Trophoblast cell (in vitro differentiated cells and primary cell): Measurements from ENCODE around the gene RGS19.

Source experiments
- DNase-seq, 2 donors: peaks; one replicate each; pipeline ENCODE4 v3.0.0-alpha.2; 2016
- H2AFZ ChIP-seq: 2 replicates; pipeline ENCODE4 v1.6.1; 2013; ENCODE audit warnings: low read length, moderate library complexity, mild to moderate bottlenecking; ENCODE audit not compliant: insufficient read depth, poor library complexity
- H2AK5ac ChIP-seq: 2 replicates; pipeline ENCODE4 v1.6.1; 2013; ENCODE audit warnings: mild to moderate bottlenecking, low read length
- H2BK120ac ChIP-seq: 2 replicates; pipeline ENCODE4 v1.6.1; 2013; ENCODE audit warnings: low read length, mild to moderate bottlenecking, moderate library complexity; ENCODE audit not compliant: insufficient read depth, poor library complexity
- H2BK12ac ChIP-seq: 2 replicates; pipeline ENCODE4 v1.6.1; 2013; ENCODE audit warnings: mild to moderate bottlenecking, low read length, moderate library complexity
- H2BK5ac ChIP-seq: 2 replicates; pipeline ENCODE4 v1.6.1; 2013; ENCODE audit warnings: low read length, low read depth, moderate library complexity, mild to moderate bottlenecking; ENCODE audit not compliant: poor library complexity
- H3K14ac ChIP-seq: 2 replicates; pipeline ENCODE4 v1.6.1; 2013; ENCODE audit warnings: mild to moderate bottlenecking, low read length
- H3K18ac ChIP-seq: 2 replicates; pipeline ENCODE4 v1.6.1; 2013; ENCODE audit warnings: mild to moderate bottlenecking, low read length
- H3K23ac ChIP-seq: 2 replicates; pipeline ENCODE4 v1.6.1; 2013; ENCODE audit warnings: low read length
- H3K27ac ChIP-seq: 2 replicates; pipeline ENCODE4 v1.5.1; 2013; ENCODE audit warnings: low read depth, mild to moderate bottlenecking, inconsistent platforms, low read length, moderate library complexity
- H3K27me3 ChIP-seq: 2 replicates; pipeline ENCODE4 v1.6.1; 2013; ENCODE audit warnings: inconsistent platforms, mild to moderate bottlenecking, low read length, moderate library complexity; ENCODE audit not compliant: insufficient read depth
- H3K36me3 ChIP-seq, 2 experiments: 1 replicate in 1 of 2; 2 replicates in 1 of 2; pipeline ENCODE4 v1.6.1; 2013; ENCODE audit warnings: low read length in 2 of 2, mild to moderate bottlenecking in 2 of 2, moderate library complexity in 1 of 2; ENCODE audit not compliant: insufficient read depth in 2 of 2, control insufficient read depth in 1 of 2
- H3K4ac ChIP-seq: 2 replicates; pipeline ENCODE4 v1.6.1; 2013; ENCODE audit warnings: low read depth, mild to moderate bottlenecking, low read length, moderate library complexity
- H3K4me1 ChIP-seq, 2 experiments: 1 replicate in 1 of 2; 2 replicates in 1 of 2; pipeline ENCODE4 v1.6.1; 2013; ENCODE audit warnings: low read length in 2 of 2, mild to moderate bottlenecking in 2 of 2, moderate library complexity in 1 of 2; ENCODE audit not compliant: insufficient read depth in 2 of 2, control insufficient read depth in 1 of 2
- H3K4me2 ChIP-seq: 2 replicates; pipeline ENCODE4 v1.6.1; 2013; ENCODE audit warnings: inconsistent platforms, mild to moderate bottlenecking, low read length, moderate library complexity
- H3K4me3 ChIP-seq: 2 replicates; pipeline ENCODE4 v1.5.1; 2013; ENCODE audit warnings: mild to moderate bottlenecking, low read depth, low read length, inconsistent platforms
- H3K79me1 ChIP-seq: one replicate; pipeline ENCODE4 v1.6.1; 2013; ENCODE audit warnings: low read length
- H3K79me2 ChIP-seq: 2 replicates; pipeline ENCODE4 v1.6.1; 2013; ENCODE audit warnings: low read length, mild to moderate bottlenecking; ENCODE audit not compliant: control insufficient read depth, insufficient read depth, poor library complexity
- H3K9ac ChIP-seq: 2 replicates; pipeline ENCODE4 v1.6.1; 2013; ENCODE audit warnings: mild to moderate bottlenecking, low read length
- H3K9me3 ChIP-seq: 2 replicates; pipeline ENCODE4 v1.6.1; 2013; ENCODE audit warnings: low read depth, mild to moderate bottlenecking, control low read depth, inconsistent platforms, low read length; ENCODE audit not compliant: insufficient read depth
- H4K12ac ChIP-seq: 2 replicates; pipeline ENCODE4 v1.6.1; 2013; ENCODE audit warnings: low read depth, mild to moderate bottlenecking, low read length, moderate library complexity
- H4K8ac ChIP-seq: 2 replicates; pipeline ENCODE4 v1.6.1; 2013; ENCODE audit warnings: low read depth, mild to moderate bottlenecking, low read length, moderate library complexity
- H4K91ac ChIP-seq: one replicate; pipeline ENCODE4 v1.6.1; 2013; ENCODE audit warnings: low read depth, mild to moderate bottlenecking, low read length, moderate library complexity
- WGBS: extraction: QIAGEN DNeasy Blood & Tissue Kit; methylation state at CpG from one replicate; pipeline ENCODE4 v1.1.7; 2013; ENCODE audit warnings: missing lambda C conversion rate; ENCODE audit not compliant: insufficient read length, insufficient coverage; ENCODE audit errors: extremely low coverage; 5-methylcytosine and 5-hydroxymethylcytosine counted together

Gene RGS19

DNA sequence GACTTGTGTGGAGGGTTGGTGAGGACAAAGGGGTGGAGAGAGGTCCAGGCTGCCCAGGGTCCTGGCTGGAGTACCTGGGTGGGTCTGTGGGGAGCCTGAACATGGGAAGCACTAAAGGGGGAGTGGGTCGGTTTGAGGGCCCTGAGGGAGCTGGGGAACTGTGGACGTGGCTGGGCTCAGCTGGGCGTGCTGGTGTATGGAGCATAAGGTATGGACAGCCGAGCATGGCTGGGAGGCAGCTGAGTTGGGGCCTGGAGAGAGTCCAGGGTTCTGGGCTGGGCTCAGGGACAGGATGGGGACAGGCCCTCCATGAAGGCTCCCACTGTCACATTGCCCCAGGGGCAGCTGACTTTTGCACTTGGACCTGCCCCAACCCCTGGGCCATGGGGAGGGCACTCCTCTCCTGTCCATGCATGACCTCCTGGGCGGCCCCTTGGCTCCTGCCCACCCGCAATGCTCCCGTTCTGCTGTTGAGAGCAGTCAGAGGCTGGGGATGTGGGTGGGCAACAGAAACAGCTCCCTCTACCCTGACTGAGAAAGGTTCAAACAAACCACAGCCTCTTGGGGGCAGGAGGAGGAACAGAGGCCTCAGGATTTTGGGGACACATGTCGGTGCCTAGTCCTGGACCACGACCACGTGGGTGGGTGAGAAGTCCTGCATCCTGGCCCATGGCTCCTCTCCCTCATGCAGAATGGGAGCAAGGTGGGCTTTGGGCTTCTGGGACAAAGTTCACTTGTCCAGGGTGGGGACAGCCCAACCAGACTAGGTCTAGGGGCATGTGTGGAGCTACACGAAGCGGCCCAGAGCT, 38.9 kb downstream of the RGS19 start:
- Histone ChIP-seq H3K4me1 (peaks cover 24 to 38% of the 10 kb centered on the region in 2 experiments), H3K23ac (no peak overlapping the region)
- WGBS = no CpG with 5 or more reads among the region's 12 CpGs

GRCh38 chr20:64039293-64040160, 39.8 kb downstream of the RGS19 start:
- Histone ChIP-seq H3K4me2 (peak overlapping the region; percentile 89), H4K8ac (peak overlapping the region; percentile 26), H3K4ac (no peak overlapping the region), H3K27ac (no peak overlapping the region), H4K12ac (no peak overlapping the region), H2BK5ac (no peak overlapping the region), H2AFZ (peak overlapping the region; percentile 7), H3K9ac (no peak overlapping the region), H4K91ac (no peak overlapping the region), H2BK12ac (no peak overlapping the region), H3K9me3 (no peaks in the 10 kb centered on the region), H3K79me1 (peaks cover 7% of the 10 kb centered on the region), H3K18ac (no peak overlapping the region), H3K27me3 (peaks cover 8% of the 10 kb centered on the region), H2BK120ac (no peak overlapping the region), H3K23ac (no peak overlapping the region), H3K14ac (no peak overlapping the region), H3K4me1 (peaks cover 26 to 36% of the 10 kb centered on the region in 2 experiments), H2AK5ac (no peak overlapping the region), H3K36me3 (peaks cover under 1 to 2% of the 10 kb centered on the region in 2 experiments), H3K4me3 (no peak overlapping the region), H3K79me2 (peaks cover 3% of the 10 kb centered on the region)
- no CpG with 5 or more reads among the region's 17 CpGs for WGBS
- no peak for DNase-seq

More for the DNA sequence above, 38.9 kb downstream of the RGS19 start:
- no peak overlapping the region for H2BK120ac ChIP-seq
- peaks cover 7% of the 10 kb centered on the region for H3K79me1 ChIP-seq
- peaks cover 8% of the 10 kb centered on the region for H3K27me3 ChIP-seq
- no peak overlapping the region for H4K8ac ChIP-seq
- no peak overlapping the region for H2BK12ac ChIP-seq
- H3K4me3 ChIP-seq = no peak overlapping the region
- H3K79me2 ChIP-seq = peaks cover 3% of the 10 kb centered on the region
- no peak overlapping the region for H4K91ac ChIP-seq
- H4K12ac ChIP-seq = no peak overlapping the region
- no peak overlapping the region for H2AFZ ChIP-seq
- H2AK5ac ChIP-seq = no peak overlapping the region
- no peak overlapping the region for H3K18ac ChIP-seq
- H3K14ac ChIP-seq = no peak overlapping the region
- no peak overlapping the region for H2BK5ac ChIP-seq
- no peak overlapping the region for H3K27ac ChIP-seq
- DNase-seq = no peak
- no peaks in the 10 kb centered on the region for H3K36me3 ChIP-seq
- no peaks in the 10 kb centered on the region for H3K9me3 ChIP-seq
- H3K4me2 ChIP-seq = no peak overlapping the region
- H3K9ac ChIP-seq = no peak overlapping the region
- H3K4ac ChIP-seq = no peak overlapping the region

DNA sequence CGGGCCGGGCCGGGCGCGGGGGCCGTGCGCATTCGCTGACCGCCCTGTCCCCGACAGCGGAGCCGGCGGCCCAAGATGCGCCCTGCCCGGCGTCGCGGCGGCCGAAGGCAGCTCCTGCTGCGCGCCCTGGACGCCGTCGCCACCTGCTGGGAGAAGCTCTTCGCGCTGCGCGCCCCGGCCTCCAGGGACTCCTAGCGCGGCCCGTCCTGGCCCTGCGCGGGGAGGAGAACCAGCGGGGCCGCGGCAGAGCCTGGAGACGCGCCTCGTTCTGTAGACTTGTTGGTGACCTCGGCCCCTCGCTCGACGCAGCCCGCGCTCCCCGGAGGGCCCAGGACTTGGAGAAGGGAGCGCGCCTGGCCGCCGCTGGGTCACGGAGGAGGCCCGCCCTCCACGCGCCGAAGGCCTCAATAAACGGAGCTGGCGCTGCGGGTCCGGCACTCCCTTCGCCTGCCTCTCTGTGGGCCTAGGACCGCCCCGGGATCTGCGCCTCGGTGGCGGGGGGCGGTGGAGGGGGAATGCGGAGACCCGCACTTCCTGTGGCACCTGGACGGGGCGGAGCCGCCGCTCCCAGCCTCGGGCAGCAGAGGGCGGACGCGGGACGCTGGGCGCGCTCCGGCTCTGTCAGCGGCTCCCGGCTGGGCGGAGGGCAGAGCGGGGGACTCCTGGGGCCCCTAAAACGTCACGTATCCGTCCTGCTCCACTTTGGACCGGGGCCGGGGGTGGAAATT, 40.6 kb downstream of the RGS19 start:
- no CpG with 5 or more reads among the region's 91 CpGs for WGBS
- H2AK5ac ChIP-seq = no peak overlapping the region
- peak overlapping the region; percentile 65 for H2AFZ ChIP-seq
- H3K4me2 ChIP-seq = peak overlapping the region; percentile 89
- H3K9ac ChIP-seq = peak overlapping the region; percentile 39
- peak overlapping the region; percentile 53 for H3K14ac ChIP-seq
- peak overlapping the region; percentile 31 for H3K4ac ChIP-seq
- peaks cover 8 to 10% of the 10 kb centered on the region in 2 experiments for H3K36me3 ChIP-seq
- H3K18ac ChIP-seq = peak overlapping the region; percentile 58
- H4K8ac ChIP-seq = peak overlapping the region; percentile 87
- H3K27me3 ChIP-seq = peaks cover 8% of the 10 kb centered on the region
- H2BK12ac ChIP-seq = peak overlapping the region; percentile 15
- H4K91ac ChIP-seq = peak overlapping the region; percentile 59
- H3K23ac ChIP-seq = no peak overlapping the region
- peak overlapping the region; percentile 68 for H3K4me3 ChIP-seq
- H3K4me1 ChIP-seq = peaks cover 26 to 36% of the 10 kb centered on the region in 2 experiments
- H4K12ac ChIP-seq = peak overlapping the region; percentile 66
- H2BK120ac ChIP-seq = peak overlapping the region; percentile 25
- H3K27ac ChIP-seq = peak overlapping the region; percentile 38
- peak overlapping the region; percentile 19 for H2BK5ac ChIP-seq
- DNase-seq = peak; percentile 53 to 76
- peaks cover 3% of the 10 kb centered on the region for H3K79me2 ChIP-seq
- H3K9me3 ChIP-seq = no peaks in the 10 kb centered on the region
- H3K79me1 ChIP-seq = peaks cover 7% of the 10 kb centered on the region

DNA sequence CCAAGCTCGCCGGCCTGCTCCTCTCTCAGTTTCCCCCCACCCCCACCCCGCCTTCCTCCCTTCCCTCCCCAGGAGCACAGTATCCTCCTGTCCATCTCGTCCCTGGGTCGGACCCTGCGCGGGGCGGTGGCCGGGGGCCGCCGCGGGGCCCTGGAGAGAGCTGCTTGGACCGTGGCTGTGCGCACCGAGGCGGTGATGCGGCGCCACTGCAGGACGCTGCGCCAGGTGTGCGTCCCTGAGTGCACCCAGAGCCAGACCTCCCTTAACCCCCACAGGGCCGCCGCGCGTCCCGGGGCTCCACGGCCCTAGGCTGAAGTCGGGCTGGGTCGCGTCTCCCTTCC, 41.1 kb downstream of the RGS19 start:
- H3K23ac ChIP-seq = no peak overlapping the region
- peaks cover 10 to 12% of the 10 kb centered on the region in 2 experiments for H3K36me3 ChIP-seq
- H3K14ac ChIP-seq = peak overlapping the region; percentile 53
- no CpG with 5 or more reads among the region's 30 CpGs for WGBS
- H3K4me1 ChIP-seq = peaks cover 26 to 36% of the 10 kb centered on the region in 2 experiments
- H3K79me2 ChIP-seq = peaks cover 3% of the 10 kb centered on the region
- H3K79me1 ChIP-seq = peaks cover 7% of the 10 kb centered on the region
- no peak overlapping the region for H3K18ac ChIP-seq
- H3K4me2 ChIP-seq = peak overlapping the region; percentile 89
- no peak overlapping the region for H3K4me3 ChIP-seq
- no peak for DNase-seq
- H3K4ac ChIP-seq = no peak overlapping the region
- no peak overlapping the region for H4K12ac ChIP-seq
- no peak overlapping the region for H2BK5ac ChIP-seq
- no peak overlapping the region for H2BK120ac ChIP-seq
- H3K9me3 ChIP-seq = no peaks in the 10 kb centered on the region
- no peak overlapping the region for H2AK5ac ChIP-seq
- H2AFZ ChIP-seq = no peak overlapping the region
- H3K27ac ChIP-seq = no peak overlapping the region
- no peak overlapping the region for H3K9ac ChIP-seq
- no peak overlapping the region for H2BK12ac ChIP-seq
- H3K27me3 ChIP-seq = peaks cover 8% of the 10 kb centered on the region
- H4K91ac ChIP-seq = peak overlapping the region; percentile 59
- H4K8ac ChIP-seq = peak overlapping the region; percentile 87
